A172 (cell line): ENCODE results near the gene E2F7. TPM values are rescaled to one million over a fixed set of nuclear protein-coding genes. Genes with fewer than 3 reads are reported as not detected.
"Not testable (repeated sequence)": the region's sequence is repeated elsewhere in the genome, so short reads cannot be mapped to it uniquely, and the experiment has no call there.

Experiments
- DNase-seq: peaks from one replicate; pipeline ENCODE4 v3.0.0-alpha.2; 2015; ENCODE audit warnings: low spot score
- total RNA-seq: library from RNA; depleted of rRNA; stranded (reverse); fragments of >200 nt; shearing (Covaris generic); gene quantifications from 2 replicates; pipeline ENCODE4 v1.2.3, GENCODE V29; 2014; rRNA removed

Gene E2F7, protein sequence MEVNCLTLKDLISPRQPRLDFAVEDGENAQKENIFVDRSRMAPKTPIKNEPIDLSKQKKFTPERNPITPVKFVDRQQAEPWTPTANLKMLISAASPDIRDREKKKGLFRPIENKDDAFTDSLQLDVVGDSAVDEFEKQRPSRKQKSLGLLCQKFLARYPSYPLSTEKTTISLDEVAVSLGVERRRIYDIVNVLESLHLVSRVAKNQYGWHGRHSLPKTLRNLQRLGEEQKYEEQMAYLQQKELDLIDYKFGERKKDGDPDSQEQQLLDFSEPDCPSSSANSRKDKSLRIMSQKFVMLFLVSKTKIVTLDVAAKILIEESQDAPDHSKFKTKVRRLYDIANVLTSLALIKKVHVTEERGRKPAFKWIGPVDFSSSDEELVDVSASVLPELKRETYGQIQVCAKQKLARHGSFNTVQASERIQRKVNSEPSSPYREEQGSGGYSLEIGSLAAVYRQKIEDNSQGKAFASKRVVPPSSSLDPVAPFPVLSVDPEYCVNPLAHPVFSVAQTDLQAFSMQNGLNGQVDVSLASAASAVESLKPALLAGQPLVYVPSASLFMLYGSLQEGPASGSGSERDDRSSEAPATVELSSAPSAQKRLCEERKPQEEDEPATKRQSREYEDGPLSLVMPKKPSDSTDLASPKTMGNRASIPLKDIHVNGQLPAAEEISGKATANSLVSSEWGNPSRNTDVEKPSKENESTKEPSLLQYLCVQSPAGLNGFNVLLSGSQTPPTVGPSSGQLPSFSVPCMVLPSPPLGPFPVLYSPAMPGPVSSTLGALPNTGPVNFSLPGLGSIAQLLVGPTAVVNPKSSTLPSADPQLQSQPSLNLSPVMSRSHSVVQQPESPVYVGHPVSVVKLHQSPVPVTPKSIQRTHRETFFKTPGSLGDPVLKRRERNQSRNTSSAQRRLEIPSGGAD
- 22.5 TPM in 2 replicates for total RNA-seq

DNA sequence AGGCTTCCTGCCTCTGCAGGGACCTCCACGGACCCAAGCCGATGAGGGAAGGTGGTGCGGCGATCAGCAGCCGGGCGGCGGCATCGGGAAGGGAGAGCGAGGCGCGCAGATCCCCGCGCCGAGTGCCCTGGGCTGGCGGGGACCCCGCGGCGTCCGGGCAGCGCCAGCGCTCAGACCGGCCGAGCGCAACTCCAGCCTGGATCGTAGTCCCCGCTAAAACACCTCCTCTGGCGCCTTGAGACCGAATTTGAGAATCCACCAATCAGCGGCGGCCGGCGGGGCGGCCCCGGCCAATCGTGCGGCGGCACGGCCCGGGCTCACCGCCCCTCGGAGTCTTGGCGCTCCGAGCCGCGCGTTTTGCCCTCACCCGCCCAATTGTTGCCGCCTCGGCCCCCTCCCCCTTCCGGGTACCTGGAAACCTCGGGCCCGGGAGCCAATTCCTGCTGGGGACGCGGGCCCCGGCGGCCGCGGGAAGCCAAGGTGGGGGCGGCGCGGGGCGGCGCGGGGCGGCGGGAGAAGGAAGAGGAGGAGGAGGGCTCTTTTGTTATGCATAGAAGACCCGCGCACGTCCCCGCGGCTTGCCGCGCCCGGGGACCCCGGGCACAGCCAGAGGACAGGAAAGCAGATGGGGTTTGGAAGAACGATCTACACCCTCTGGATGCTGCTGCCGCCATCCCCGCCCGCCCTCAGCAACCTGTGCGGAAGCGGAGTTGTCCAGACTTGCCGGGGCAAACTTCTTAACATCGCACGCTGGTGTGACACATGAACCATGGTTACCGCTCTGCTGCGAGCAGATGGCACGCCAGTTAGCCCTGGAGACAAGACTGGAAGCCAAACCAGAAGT, at the start of gene E2F7:
Gene E2F7, minus strand, starts transcription at position 209 of the 844 bp plus-strand sequence. CDS start 934 bp downstream, outside the sequence.
- DNase-seq: peak; percentile 81

DNA sequence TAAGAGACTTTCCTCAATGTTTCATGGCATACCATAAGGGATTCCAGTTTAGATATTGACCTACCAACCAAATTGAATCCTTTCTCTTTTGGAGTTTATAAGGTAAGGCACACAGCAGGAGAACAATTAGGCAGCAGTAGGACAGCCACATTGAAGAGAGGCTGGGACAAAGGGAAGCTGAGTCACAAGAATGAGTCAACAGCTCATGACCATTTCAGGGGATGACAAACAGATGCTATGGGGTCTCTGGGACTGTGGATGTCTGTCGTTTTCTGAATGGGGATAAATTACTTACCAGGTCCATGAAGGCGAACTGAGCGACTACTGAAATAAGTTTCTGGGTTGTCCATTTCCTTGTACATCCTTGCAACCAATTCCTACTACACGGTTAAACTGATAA, 48.6 kb upstream of the E2F7 start:
- DNase-seq: peak; percentile 45

DNA sequence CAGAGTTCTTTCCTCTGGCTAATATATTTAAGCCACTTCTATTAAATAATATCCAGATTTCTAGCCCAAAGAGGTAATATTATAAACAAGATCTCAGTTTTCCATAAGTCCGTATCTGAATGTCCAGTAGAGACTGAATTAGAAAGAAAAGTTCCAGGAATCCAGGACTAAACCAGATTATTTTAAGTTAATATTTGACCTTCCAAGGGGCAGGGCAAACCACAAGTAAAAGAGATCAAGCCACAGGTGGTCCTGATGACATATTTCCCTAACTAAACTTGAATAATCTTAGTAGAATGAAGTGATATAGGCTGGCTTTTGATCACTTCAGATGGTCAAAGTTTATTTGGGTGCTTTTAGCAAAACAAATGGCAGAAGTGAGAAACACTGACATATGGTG, 43.3 kb upstream of the E2F7 start:
- DNase-seq: no peak

DNA sequence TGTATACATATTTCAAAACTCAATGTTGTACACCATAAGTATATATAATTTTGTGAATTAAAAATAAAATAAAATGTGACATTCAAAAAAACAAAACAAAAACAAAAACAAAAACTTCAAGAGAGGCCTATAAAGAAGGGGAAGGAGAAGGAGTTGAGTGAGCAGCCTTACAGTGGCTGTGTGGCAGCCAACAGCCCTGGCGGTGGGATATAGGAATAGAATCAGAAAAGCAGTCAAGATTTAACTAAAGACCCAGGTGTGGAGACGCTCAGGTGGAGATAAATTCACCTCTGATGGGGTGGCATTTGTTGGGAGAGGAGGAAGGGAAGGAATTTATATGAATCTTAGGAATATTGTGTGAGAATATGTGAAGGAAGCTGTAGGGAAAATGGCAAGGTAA, 41.8 kb upstream of the E2F7 start:
- no peak for DNase-seq

DNA sequence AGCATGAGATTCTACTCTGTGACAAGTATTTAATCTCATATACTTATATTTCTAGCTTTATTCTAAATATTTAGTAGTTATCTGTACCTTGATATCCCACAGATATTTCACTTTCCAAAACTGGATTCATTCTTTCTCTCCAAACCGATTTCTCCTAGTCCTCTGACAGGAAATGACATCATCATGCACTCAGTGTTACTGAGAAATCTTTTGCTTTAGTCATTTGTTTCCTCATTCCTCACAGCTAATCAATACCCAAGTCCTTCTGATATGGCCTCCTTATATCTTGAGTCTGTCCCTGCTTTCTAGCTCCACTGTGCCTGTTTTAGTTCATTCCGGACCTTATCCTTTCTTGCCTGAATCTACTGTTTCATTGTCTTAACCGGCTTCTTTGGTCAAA, 39.4 kb upstream of the E2F7 start:
- peak; percentile 50 for DNase-seq

DNA sequence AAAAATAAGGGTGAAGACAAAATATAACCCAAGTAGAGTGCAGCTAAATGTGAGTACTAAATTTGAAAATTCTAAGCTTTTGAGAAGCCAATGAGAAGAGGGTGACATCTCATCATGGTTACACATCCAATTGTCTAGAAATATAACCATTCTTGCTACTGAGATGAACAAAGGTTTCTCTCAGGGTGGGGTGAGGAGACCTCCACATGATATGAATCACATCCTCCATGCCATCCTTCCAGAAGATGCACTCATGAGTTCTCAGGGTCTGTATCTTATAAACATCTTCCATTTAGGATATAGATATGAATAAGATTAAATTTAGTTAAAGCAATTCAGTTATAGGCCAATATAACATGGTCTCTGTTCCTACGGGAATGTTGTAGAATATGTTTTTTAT, 38.9 kb upstream of the E2F7 start:
- no peak for DNase-seq

DNA sequence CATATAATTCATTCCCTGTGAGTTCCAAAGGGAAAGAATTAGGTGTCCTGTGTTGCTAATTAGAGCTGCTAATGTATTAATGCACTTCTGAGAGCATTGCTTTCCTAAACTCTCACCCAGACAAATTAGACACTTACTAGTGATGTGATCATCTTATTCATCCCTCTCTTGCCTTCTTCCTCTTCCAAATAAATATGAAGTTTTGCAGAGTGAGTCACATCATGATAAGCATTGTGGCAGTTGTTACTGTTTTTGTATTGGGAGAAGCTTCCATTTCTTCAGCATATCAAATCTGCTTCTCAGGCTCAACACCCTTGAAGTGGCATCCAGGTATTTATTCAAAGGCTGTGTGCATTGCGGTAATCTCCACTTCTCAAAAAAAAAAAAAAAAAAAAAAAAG, 37.3 kb upstream of the E2F7 start:
- DNase-seq: peak; percentile 86

DNA sequence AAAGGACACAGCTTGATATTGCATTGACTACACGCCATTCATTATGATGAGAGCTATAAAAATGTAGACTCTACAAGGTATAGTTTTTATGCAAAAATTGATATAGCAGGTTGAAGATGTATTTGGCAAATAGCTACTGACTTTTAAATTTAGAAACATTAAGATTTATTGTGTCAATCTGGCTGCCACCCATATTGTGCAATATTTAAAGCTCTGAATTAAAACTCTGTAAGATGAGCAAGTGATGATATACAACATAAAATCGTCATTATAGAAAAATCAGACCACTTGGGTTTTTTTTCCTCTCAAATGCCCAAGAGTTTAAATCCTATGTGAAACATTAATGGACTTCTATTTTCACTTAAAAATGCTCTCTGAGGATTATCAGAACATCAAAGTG, 36.8 kb upstream of the E2F7 start:
- DNase-seq: no peak

DNA sequence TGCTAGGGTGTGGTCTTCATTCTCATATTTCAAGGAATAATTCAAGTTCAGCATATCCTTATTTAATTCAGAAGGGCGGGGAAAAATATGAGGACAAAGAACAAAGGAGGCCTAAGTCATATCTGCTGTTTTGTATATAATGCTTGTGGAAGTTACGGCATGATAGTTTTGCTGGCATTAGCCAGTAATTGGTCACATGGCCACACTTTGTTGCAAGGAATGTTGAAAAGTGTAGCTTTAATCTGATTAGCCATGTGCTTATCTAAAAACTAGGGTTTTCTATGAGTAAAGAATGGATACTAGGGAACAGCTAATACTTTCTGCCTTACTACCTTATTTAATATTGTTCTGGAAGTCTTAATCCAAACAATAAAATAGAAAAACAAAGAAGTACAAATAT, 34.4 kb upstream of the E2F7 start:
- no peak for DNase-seq

DNA sequence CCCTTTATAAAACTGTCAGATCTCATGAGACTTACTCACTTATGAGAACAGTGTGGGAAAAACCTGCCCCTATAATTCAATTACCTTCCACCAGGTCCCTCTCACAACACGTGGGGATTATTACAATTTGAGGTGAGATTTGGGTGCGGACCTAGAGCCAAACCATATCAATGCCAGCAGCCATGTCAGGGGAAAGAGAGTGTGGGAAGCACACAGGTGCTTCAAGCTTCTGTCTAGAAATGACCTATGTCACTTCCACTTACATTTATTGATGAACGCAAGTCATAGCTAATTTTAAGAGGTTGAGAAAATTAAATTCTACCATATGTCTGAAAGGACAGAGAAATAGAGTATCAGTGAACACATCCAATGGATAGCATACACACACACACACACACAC, 32.5 kb upstream of the E2F7 start:
- DNase-seq: no peak

DNA sequence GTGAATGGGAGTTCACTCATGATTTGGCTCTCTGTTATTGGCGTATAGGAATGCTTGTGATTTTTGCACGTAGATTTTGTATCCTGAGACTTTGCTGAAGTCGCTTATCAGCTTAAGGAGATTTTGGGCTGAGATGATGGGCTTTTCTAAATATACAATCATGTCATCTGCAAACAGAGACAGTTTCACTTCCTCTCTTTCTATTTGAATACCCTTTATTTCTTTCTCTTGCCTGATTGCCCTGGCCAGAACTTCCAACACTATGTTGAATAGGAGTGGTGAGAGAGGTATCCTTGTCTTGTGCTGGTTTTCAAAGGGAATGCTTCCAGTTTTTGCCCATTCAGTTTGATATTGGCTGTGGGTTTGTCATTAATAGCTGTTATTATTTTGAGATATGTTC, 26.9 kb upstream of the E2F7 start:
- not testable (repeated sequence) for DNase-seq

DNA sequence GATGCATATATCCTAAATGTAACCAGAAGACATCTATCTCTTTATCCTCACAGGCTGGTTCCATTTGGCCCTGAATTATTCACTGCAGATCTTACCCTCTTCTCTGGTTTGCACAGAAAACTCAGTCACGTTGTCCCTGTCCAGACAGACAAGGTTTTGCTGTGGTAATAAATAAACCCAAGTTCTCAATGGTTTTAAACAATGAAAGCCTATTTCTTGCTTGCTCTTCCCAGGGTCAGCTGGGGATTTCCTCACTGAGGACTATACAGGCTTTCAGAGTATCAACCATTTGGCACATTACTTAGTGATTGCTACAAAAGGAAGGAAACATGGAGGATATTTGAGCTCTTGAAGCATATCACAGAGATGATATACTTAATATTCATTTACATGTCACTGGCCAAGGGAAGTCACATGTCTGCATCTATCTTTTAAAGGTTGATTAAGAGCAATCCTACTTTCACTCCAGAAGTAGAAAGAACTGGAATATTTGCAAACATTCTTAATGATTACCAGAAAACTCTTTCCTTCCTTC, 24.4 kb upstream of the E2F7 start:
- no peak for DNase-seq

DNA sequence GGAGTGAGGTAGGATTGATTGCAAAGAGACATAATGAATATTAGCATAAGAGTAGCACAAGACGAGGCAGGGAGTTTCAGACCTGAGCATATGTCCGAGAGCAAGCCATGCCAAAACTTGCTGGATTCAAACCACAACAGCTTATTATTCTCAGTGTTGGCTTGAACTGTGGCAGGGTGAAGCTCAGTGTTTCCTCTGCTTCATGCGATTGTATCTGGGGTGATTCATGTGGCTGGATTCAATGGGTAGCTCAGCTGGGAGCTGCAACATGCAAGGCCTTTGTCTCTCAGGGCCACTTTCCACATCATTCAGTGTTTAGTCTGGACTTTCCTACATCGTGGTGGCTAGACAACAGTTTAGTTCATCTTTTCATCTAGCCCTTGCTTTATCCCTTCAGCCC, 22.1 kb upstream of the E2F7 start:
- no peak for DNase-seq

DNA sequence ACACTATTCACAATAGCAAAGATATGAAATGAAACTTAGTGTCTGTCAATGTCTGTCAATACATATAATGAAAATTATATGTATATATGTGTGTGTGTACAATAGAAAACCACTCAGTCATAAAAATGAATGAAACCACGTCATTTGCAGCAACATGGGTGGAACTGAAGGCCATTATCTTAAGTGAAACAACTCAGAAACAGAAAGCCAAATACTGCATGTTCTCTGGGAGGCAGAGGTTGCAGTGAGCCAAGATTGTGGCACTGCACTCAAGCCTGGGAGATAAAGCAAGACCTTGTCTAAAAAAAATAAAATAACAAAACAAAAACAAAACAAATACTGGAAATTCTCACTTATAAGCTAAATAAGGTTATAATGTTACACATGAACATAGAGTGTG, 16.7 kb upstream of the E2F7 start:
- DNase-seq: no peak

DNA sequence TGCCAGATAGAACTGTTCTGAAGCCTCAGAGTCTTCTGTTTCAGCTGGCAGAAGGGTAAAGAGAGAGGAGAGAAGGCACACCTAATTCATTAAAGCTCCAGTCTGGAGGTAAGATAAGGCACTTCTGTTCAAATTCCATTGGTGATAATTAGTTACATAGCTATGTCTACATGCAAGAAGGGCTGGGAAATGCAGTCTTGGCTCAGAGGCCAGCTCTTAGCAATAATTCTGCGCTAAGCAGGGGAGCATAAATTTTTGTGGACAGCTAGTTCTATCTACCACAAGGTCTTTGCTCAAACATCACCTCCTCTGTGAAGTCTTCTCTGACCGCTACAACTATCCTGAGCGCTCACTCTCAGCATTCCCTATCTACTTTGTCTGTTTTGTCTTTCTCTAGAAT, 14.3 kb upstream of the E2F7 start:
- no peak for DNase-seq

DNA sequence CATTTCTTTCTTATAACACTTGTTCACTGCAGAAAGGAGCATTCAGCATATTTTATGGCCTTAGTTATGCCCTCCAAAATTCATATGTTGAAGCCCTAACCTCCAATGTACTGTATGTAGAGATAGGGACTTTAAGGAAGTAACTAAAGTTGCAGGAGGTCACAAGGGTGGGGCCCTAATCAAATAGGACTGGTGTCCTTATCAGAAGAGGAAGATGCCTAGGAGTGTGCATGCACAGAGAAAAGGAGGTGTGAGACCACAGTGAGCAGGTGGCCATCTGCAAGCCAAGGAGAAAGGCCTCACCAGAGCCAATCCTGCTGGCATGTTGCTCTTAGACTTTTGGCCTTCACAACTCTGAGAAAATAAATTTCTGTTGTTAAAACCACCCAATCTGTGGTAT, 12.9 kb upstream of the E2F7 start:
- DNase-seq: no peak

DNA sequence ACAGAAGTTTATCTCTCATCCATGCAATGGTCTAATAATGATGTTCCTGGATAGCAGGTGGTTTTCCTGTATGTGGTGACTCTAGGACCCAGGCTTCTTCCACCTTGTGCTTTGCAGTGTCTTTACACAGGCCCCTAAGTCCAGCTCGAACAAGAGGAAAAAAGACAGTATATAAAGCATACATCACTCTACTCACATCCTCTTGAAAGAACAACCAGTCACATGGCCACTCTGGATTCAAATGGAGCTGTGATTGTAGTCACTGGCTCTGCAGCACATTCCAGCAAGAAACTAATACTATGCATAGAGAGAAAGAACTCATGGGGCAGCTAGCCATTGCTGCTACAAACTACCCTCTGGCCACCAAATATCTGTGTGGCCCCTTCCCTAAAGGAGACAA, 11.5 kb upstream of the E2F7 start:
- DNase-seq: no peak

DNA sequence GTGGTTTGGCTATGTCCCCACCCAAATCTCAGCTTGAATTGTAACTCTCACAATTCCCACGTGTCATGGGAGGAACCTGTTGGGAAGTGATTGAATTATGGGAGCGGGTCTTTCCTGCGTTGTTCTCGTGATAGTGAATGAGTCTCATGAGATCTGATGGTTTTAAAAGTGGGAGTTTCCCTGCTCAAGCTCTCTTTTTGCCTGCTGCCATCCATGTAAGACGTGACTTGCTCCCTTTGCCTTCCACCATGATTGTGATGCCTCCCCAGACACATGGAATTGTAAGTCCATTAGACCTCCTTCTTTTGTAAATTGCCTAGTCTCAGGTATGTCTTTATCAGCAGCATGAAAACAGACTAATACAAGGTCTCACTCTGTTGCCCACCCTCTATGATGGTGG, 8.5 kb upstream of the E2F7 start:
- not testable (repeated sequence) for DNase-seq

DNA sequence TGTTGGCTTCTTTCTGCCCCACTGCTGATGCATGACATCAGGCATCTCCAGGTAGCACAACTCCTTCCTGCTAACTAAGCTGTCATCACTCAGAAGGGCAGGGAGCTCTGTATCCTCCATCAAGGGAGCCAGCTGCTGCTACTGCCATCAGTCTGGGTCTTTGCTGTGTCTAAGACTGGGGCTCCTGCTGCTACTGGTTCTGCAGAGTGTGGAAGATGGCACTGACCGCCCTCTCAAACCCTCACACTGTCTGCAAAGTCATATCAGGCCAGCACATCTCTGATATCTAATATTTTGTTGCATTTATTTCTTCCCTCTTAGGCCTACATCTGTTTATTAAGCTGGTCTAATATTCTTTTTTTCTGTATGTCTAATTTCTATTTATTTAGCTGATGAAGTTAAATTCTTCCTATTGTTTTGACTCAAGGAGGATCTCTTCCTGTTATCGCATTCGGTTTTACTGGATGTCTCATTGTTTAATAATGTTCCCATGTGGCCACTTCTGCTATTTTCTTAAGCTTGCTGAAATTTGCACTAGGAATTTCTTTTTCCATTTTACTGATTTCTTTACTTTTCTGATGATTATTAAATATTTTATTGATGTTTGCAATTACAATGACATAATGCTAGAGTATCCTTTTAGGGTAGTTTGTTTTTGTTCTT, 7.6 kb upstream of the E2F7 start:
- DNase-seq: no peak

DNA sequence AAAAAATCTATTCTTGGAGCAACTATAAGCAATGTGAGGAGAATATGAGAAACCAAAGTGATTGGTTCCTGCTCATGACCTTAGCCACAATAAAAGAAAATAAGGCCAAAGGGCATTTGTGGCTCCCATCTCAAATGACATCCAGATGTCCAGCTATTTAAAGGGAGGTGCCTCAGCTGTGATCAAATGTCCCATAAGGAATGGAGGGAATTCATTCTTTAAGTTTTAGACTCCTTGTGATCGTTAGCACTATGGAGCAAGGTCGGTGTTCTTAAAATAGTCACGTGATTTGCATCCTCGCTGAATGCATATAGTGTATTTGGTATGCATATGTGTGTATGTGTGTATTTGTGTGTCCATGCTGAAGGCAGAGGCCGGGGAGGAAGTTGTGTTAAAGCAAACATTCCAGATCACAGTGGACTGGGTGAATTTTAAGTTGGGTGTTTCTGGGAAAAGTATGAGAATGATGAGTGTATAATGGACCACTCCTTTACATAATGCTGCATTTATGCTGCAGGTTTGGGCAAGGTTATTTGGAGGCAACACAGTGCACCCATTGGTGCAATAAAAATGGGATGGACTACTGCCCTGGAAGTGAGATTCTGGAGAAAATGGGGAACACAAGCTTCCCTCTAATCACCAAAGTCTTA, 5.6 kb upstream of the E2F7 start:
- no peak for DNase-seq

DNA sequence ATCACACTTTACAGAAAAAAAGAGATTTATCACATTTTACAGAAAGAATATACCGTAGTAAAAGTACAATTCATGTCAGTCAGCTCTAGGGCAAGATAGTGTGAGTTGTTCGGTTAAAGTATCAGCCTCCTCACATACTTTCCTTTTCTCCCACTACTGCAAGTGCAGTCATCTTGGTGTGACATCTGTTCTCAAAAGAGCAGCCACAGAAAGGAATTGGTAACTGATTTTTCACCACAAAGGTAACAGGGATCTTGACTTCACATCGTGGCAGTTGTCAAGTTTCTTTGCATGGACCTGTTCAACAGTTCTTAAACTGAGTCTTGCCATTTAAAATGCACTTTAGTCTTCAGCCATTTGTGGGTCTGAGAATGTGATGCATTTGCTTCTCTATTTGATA, 5.0 kb upstream of the E2F7 start:
- no peak for DNase-seq
